Activated CD8-positive, alpha-beta memory T cell treated with anti-CD3 and anti-CD28 coated beads, Interleukin-2, amount 50 U/mL, for 48 hours (primary cell): ENCODE measurements around the gene HMGN5.

Experiments used
- DNase-seq: peaks from one replicate; pipeline ENCODE4 v3.0.0-alpha.2; 2020

HMGN5 gene

DNA sequence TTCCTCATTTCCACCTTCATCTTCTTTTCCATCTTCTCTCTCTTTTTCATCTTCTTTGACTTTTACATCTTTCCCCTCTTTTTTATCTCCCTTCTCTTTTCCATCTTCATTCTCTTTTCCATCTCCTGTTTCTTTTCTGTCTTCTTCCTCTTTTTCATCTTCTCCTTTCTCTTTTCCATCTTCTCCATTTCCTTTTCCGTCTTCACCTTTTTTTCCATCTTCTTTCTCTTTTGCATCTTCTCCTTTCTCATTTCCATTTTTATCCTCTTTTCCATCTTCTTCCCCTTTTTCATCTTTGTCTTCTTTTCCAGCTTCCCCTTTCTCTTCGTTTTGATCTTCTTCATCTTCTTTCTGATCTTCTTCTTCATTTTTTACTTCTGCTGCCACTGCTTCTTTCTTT is 87.0 kb downstream of the HMGN5 start:
- DNase-seq = no peak

DNA sequence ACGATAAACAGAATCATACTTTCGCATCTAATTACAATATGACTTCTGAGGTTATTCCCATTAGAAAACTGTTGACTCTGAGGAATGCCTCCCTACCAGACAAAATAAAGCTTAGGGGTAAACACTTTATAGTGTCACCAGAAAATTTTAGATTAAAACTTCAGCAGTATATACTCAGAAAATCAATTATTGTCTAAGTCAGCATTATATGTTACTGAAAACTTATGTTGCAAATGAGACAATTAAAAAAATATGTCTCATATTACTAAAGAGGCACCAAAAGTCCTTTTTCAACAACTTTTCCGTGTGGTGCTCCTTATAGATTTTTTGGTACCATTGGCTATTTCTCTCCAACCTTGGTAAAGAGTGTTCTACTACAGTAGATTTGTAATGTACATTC is 91.4 kb downstream of the HMGN5 start:
- no peak for DNase-seq

DNA sequence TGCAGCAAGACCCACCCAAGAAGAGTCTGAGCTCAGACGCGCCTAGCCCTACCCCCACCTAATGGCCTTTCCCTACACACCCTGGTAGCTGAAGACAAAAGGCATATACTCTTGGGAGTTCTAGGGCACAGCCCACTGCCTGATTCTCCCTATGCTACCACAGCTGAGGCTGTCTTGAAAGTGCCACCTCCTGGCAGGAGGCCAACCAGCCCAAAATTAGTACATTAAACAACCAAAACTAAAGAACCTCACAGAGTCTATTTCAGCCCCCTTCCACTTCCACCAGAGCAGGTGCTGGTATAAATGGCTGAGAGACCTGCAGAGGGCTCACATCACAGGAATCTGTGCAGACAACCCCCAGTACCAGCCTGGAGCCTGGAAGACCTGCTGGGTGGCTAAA is 119.1 kb downstream of the HMGN5 start:
- no peak for DNase-seq
